Glutamatergic neuron (in vitro differentiated cells): ENCODE results near the gene PLA2G4B. TPM values are rescaled to one million over a fixed set of nuclear protein-coding genes. Genes with fewer than 3 reads are reported as not detected.

ENCODE experiments used
- DNase-seq: peaks from one replicate; pipeline ENCODE4 v3.0.0; 2022
- H3K27ac Mint-ChIP-seq: one replicate; pipeline ENCODE4 v1.8.0; 2020; ENCODE audit warnings: mild to moderate bottlenecking, mixed read lengths, inconsistent platforms; ENCODE audit not compliant: unreplicated experiment
- H3K27me3 Mint-ChIP-seq: one replicate; pipeline ENCODE4 v1.8.0; 2020; ENCODE audit warnings: mild to moderate bottlenecking, moderate library complexity, mixed read lengths, inconsistent platforms; ENCODE audit not compliant: unreplicated experiment
- H3K36me3 Mint-ChIP-seq: one replicate; pipeline ENCODE4 v1.8.0; 2020; ENCODE audit warnings: mild to moderate bottlenecking, mixed read lengths, inconsistent platforms; ENCODE audit not compliant: unreplicated experiment
- H3K4me1 Mint-ChIP-seq: one replicate; pipeline ENCODE4 v1.8.0; 2020; ENCODE audit warnings: mild to moderate bottlenecking, low read depth, mixed read lengths, inconsistent platforms; ENCODE audit not compliant: unreplicated experiment
- H3K4me3 Mint-ChIP-seq: one replicate; pipeline ENCODE4 v1.8.0; 2020; ENCODE audit warnings: mild to moderate bottlenecking, mixed read lengths, inconsistent platforms; ENCODE audit not compliant: unreplicated experiment
- H3K9me3 Mint-ChIP-seq: one replicate; pipeline ENCODE4 v1.8.0; 2020; ENCODE audit warnings: mild to moderate bottlenecking, moderate library complexity, mixed read lengths, inconsistent platforms; ENCODE audit not compliant: unreplicated experiment
- CTCF ChIP-seq: fragments of 200-600 bp; sonication (generic); IDR thresholded peaks from one replicate; pipeline ENCODE4 v1.5.0; 2021; ENCODE audit not compliant: partially characterized antibody, unreplicated experiment
- total RNA-seq: library from RNA; stranded (reverse); fragmentation: NEBNext Ultra II Directional; extraction: Animal tissue kit (Norgen Biotek cat#: 25700); gene quantifications from one replicate; pipeline ENCODE4 v1.2.1, GENCODE V29; 2021; ENCODE audit not compliant: unreplicated experiment

PLA2G4B gene
- total RNA-seq, 1 donor from 2014 or later = 17.9 TPM

GRCh38 chr15:41894791-41895463 is 56.3 kb downstream of the PLA2G4B start:
- H3K9me3 Mint-ChIP-seq = peaks cover 2% of the 10 kb centered on the region
- H3K4me1 Mint-ChIP-seq = peaks cover 16% of the 10 kb centered on the region
- no peak overlapping the region for H3K4me3 Mint-ChIP-seq
- H3K27me3 Mint-ChIP-seq = peaks cover 7% of the 10 kb centered on the region
- no peak overlapping the region for H3K27ac Mint-ChIP-seq
- no peak for DNase-seq
- TF ChIP-seq CTCF = no peak
- no peaks in the 10 kb centered on the region for H3K36me3 Mint-ChIP-seq

- Mint-ChIP-seq H3K27ac (no peak overlapping the region), H3K36me3 (no peaks in the 10 kb centered on the region), H3K4me1 (peaks cover 16% of the 10 kb centered on the region), H3K9me3 (peaks cover 2% of the 10 kb centered on the region), H3K4me3 (no peak overlapping the region), H3K27me3 (peaks cover 7% of the 10 kb centered on the region)
- DNase-seq = no peak
- no peak for TF ChIP-seq CTCF
Measured at GRCh38 chr15:41895491-41895890, 56.8 kb downstream of the PLA2G4B start.

- Mint-ChIP-seq H3K27me3 (peaks cover 7% of the 10 kb centered on the region), H3K27ac (no peak overlapping the region), H3K4me1 (peaks cover 16% of the 10 kb centered on the region), H3K4me3 (no peak overlapping the region), H3K9me3 (peaks cover 2% of the 10 kb centered on the region), H3K36me3 (no peaks in the 10 kb centered on the region)
- no peak for TF ChIP-seq CTCF
- DNase-seq = no peak
Measured at GRCh38 chr15:41895957-41896356, 57.3 kb downstream of the PLA2G4B start.

GRCh38 chr15:41896566-41896965 is 57.9 kb downstream of the PLA2G4B start:
- Mint-ChIP-seq H3K27ac (no peak overlapping the region), H3K27me3 (peaks cover 7% of the 10 kb centered on the region), H3K36me3 (no peaks in the 10 kb centered on the region), H3K4me1 (peaks cover 19% of the 10 kb centered on the region), H3K9me3 (peaks cover 2% of the 10 kb centered on the region), H3K4me3 (no peak overlapping the region)
- TF ChIP-seq CTCF = no peak
- no peak for DNase-seq

GRCh38 chr15:41897363-41897799 is 58.7 kb downstream of the PLA2G4B start:
- H3K27ac Mint-ChIP-seq = no peak overlapping the region
- no peak for DNase-seq
- no peak for TF ChIP-seq CTCF
- peaks cover 2% of the 10 kb centered on the region for H3K9me3 Mint-ChIP-seq
- no peaks in the 10 kb centered on the region for H3K36me3 Mint-ChIP-seq
- H3K4me1 Mint-ChIP-seq = peaks cover 19% of the 10 kb centered on the region
- H3K27me3 Mint-ChIP-seq = peaks cover 7% of the 10 kb centered on the region
- H3K4me3 Mint-ChIP-seq = no peak overlapping the region
